H1 (cell line): Measurements from ENCODE around the gene ADCY6. TPM values are rescaled to one million over a fixed set of nuclear protein-coding genes. Genes with fewer than 3 reads are reported as not detected.

Source experiments
- CTCF ChIA-PET: fragments of 300-600 bp; sonication (Branson Sonifier 250); formaldehyde crosslinking; loops from one replicate; lab custom pipeline; 2021; ENCODE audit not compliant: partially characterized antibody; lab: Charles Lee
- POLR2A ChIA-PET: fragments of 300-600 bp; sonication (Branson Sonifier 250); formaldehyde crosslinking; loops from one replicate; lab custom pipeline; 2021; ENCODE audit warnings: inconsistent platforms; ENCODE audit not compliant: partially characterized antibody; lab: Charles Lee
- DNase-seq, 2 experiments: peaks; one replicate each; pipeline versions ENCODE4 v3.0.0 to v3.0.0-alpha.2; 2010 to 2022; ENCODE audit warnings: low spot score in 2 of 2, low read depth in 1 of 2, mixed read lengths in 1 of 2
- FAIRE-seq: peaks from 2 replicates; lab custom pipeline; 2011; peaks lifted over from hg19 to GRCh38; lab: Jason Lieb, UNC
- H2AFZ ChIP-seq: 2 replicates; pipeline ENCODE4 v1.8.1; 2012; ENCODE audit warnings: low read length, inconsistent platforms
- H2AK5ac ChIP-seq: 2 replicates; pipeline ENCODE4 v1.6.1; 2013; ENCODE audit warnings: low read depth, low read length
- H2BK120ac ChIP-seq: replicated peaks from 2 replicates; pipeline ENCODE3; 2013; ENCODE audit warnings: low read depth, low read length, inconsistent platforms
- H2BK12ac ChIP-seq: 2 replicates; pipeline ENCODE4 v1.6.1; 2013; ENCODE audit warnings: low read depth, low read length
- H2BK15ac ChIP-seq: 2 replicates; pipeline ENCODE4 v1.6.1; 2013; ENCODE audit warnings: low read length
- H2BK20ac ChIP-seq: 2 replicates; pipeline ENCODE4 v1.6.1; 2013; ENCODE audit warnings: low read length
- H2BK5ac ChIP-seq: 2 replicates; pipeline ENCODE4 v1.6.1; 2013; ENCODE audit warnings: low read depth, low read length
- H3K14ac ChIP-seq: 2 replicates; pipeline ENCODE4 v1.6.1; 2013; ENCODE audit warnings: inconsistent platforms; ENCODE audit not compliant: insufficient read length
- H3K18ac ChIP-seq: 2 replicates; pipeline ENCODE4 v1.6.1; 2013; ENCODE audit warnings: low read length; ENCODE audit errors: extremely low read depth
- H3K23ac ChIP-seq: 2 replicates; pipeline ENCODE4 v1.6.1; 2013; ENCODE audit warnings: inconsistent platforms; ENCODE audit not compliant: insufficient read length
- H3K23me2 ChIP-seq: 2 replicates; pipeline ENCODE4 v1.6.1; 2013; ENCODE audit warnings: low read depth, low read length
- H3K27ac ChIP-seq: 2 replicates; pipeline ENCODE4 v1.6.1; 2011; ENCODE audit warnings: low read depth, low read length, inconsistent platforms
- H3K27me3 ChIP-seq, 4 experiments: replicated peaks in 1 of 4; 1 replicate in 1 of 4; 2 replicates in 3 of 4; pipeline versions ENCODE4 v1.6.1 to v1.8.1; 2011 to 2013; ENCODE audit warnings: low read length in 3 of 4, mild to moderate bottlenecking in 3 of 4, inconsistent platforms in 2 of 4, mixed read lengths in 2 of 4, moderate library complexity in 1 of 4; ENCODE audit not compliant: control insufficient read depth in 3 of 4, insufficient read depth in 3 of 4; ENCODE audit errors: extremely low read depth in 1 of 4
- H3K36me3 ChIP-seq, 4 experiments: 2 replicates each; pipeline versions ENCODE4 v1.6.1 to v1.8.1; 2011 to 2013; ENCODE audit warnings: mild to moderate bottlenecking in 4 of 4, low read length in 3 of 4, moderate library complexity in 2 of 4, control low read depth in 1 of 4, inconsistent platforms in 1 of 4; ENCODE audit not compliant: insufficient read depth in 4 of 4, control insufficient read depth in 2 of 4
- H3K4ac ChIP-seq: replicated peaks from 2 replicates; pipeline ENCODE3; 2013; ENCODE audit warnings: low read length, low read depth, mixed read lengths, inconsistent platforms; ENCODE audit not compliant: insufficient read length
- H3K4me1 ChIP-seq, 4 experiments: replicated peaks in 1 of 4; 1 replicate in 1 of 4; 2 replicates in 3 of 4; pipeline versions ENCODE4 v1.6.1 to v1.8.1; 2011 to 2013; ENCODE audit warnings: low read length in 3 of 4, inconsistent platforms in 2 of 4, mixed read lengths in 1 of 4; ENCODE audit not compliant: insufficient read depth in 4 of 4, control insufficient read depth in 3 of 4
- H3K4me2 ChIP-seq, 2 experiments: 2 replicates each; pipeline versions ENCODE4 v1.6.1 to v1.8.1; 2011 to 2013; ENCODE audit warnings: low read depth in 2 of 2, low read length in 2 of 2, control low read depth in 1 of 2, inconsistent platforms in 1 of 2, mild to moderate bottlenecking in 1 of 2; ENCODE audit not compliant: insufficient read depth in 1 of 2
- H3K4me3 ChIP-seq, 4 experiments: fragments of 200-600, 300-600 bp in 1 of 4; sonication (generic), shearing (Covaris generic), sonication (Bioruptor Twin) in 1 of 4; 2 replicates each; pipeline versions ENCODE4 v1.5.1 to v1.8.1; 2011 to 2016; ENCODE audit warnings: low read length in 4 of 4, low read depth in 3 of 4, control low read depth in 2 of 4, inconsistent platforms in 2 of 4, mild to moderate bottlenecking in 2 of 4, mixed read lengths in 1 of 4, moderate library complexity in 1 of 4; ENCODE audit not compliant: insufficient read depth in 2 of 4; ENCODE audit errors: extremely low read depth in 1 of 4
- H3K56ac ChIP-seq: replicated peaks from 2 replicates; pipeline ENCODE3; 2013; ENCODE audit warnings: low read depth, mild to moderate bottlenecking, mixed read lengths, low read length, inconsistent platforms; ENCODE audit not compliant: insufficient read length
- H3K79me1 ChIP-seq: 2 replicates; pipeline ENCODE4 v1.6.1; 2013; ENCODE audit warnings: low read depth, low read length, control low read depth
- H3K79me2 ChIP-seq, 2 experiments: 2 replicates each; pipeline versions ENCODE4 v1.6.1 to v1.8.1; 2012 to 2013; ENCODE audit warnings: low read length in 2 of 2, mild to moderate bottlenecking in 2 of 2, inconsistent platforms in 1 of 2; ENCODE audit not compliant: insufficient read depth in 2 of 2, control insufficient read depth in 1 of 2
- H3K9ac ChIP-seq, 4 experiments: replicated peaks in 1 of 4; 1 replicate in 1 of 4; 2 replicates in 3 of 4; pipeline versions ENCODE4 v1.6.1 to v1.8.1; 2011 to 2013; ENCODE audit warnings: low read depth in 3 of 4, low read length in 3 of 4, control low read depth in 2 of 4, mild to moderate bottlenecking in 2 of 4, moderate library complexity in 2 of 4, inconsistent platforms in 1 of 4; ENCODE audit errors: extremely low read depth in 1 of 4
- H3K9me3 ChIP-seq, 2 experiments: 2 replicates each; pipeline versions ENCODE4 v1.6.1 to v1.8.1; 2012 to 2013; ENCODE audit warnings: mild to moderate bottlenecking in 2 of 2, moderate library complexity in 2 of 2, control low read depth in 1 of 2, inconsistent platforms in 1 of 2, low read depth in 1 of 2, low read length in 1 of 2, mixed read lengths in 1 of 2; ENCODE audit not compliant: insufficient read depth in 2 of 2
- H4K20me1 ChIP-seq, 2 experiments: replicated peaks in 1 of 2; 2 replicates each; pipeline versions ENCODE3 to v1.8.1; 2011 to 2013; ENCODE audit warnings: inconsistent platforms in 2 of 2, low read length in 2 of 2, mild to moderate bottlenecking in 1 of 2; ENCODE audit not compliant: insufficient read depth in 2 of 2, control insufficient read depth in 1 of 2
- H4K5ac ChIP-seq: 2 replicates; pipeline ENCODE4 v1.6.1; 2013; ENCODE audit warnings: low read length, low read depth, mixed read lengths, inconsistent platforms; ENCODE audit not compliant: insufficient read length
- H4K8ac ChIP-seq: 2 replicates; pipeline ENCODE4 v1.8.0; 2013; ENCODE audit warnings: mild to moderate bottlenecking, moderate library complexity, low read length, inconsistent platforms; ENCODE audit not compliant: insufficient read depth; ENCODE audit errors: extremely low read depth
- H4K91ac ChIP-seq: replicated peaks from 2 replicates; pipeline ENCODE3; 2013; ENCODE audit warnings: low read length, mixed read lengths, inconsistent platforms; ENCODE audit not compliant: insufficient read length
- BCL11A ChIP-seq, 2 experiments: IDR thresholded peaks; one replicate each; pipeline ENCODE4 v1.6.1; 2011; ENCODE audit warnings: low read depth in 2 of 2, low read length in 2 of 2, mild to moderate bottlenecking in 2 of 2
- CREB1 ChIP-seq: IDR thresholded peaks from 2 replicates; pipeline ENCODE4 v1.6.1; 2012; ENCODE audit warnings: inconsistent platforms
- GTF2F1 ChIP-seq: IDR thresholded peaks from 2 replicates; pipeline ENCODE4 v1.6.1; 2012; ENCODE audit warnings: low read depth, low read length, improper control_type of control experiment, borderline replicate concordance
- KDM5A ChIP-seq: fragments of 200-600 bp; IDR thresholded peaks from 2 replicates; pipeline ENCODE4 v1.7.1; 2012; ENCODE audit warnings: mild to moderate bottlenecking, low read length, inconsistent platforms, mixed read lengths
- PHF8 ChIP-seq: fragments of 200-600 bp; sonication (generic); conservative IDR thresholded peaks from 2 replicates; pipeline ENCODE4 v1.7.1; 2012; ENCODE audit warnings: low read depth, mild to moderate bottlenecking, inconsistent platforms, low read length, moderate library complexity
- POU5F1 ChIP-seq: IDR thresholded peaks from 2 replicates; pipeline ENCODE4 v1.6.1; 2011; ENCODE audit warnings: low read depth, mild to moderate bottlenecking, low read length, moderate library complexity
- RBBP5 ChIP-seq: IDR thresholded peaks from 2 replicates; pipeline ENCODE4 v1.7.1; 2012; ENCODE audit warnings: low read depth, mild to moderate bottlenecking, inconsistent platforms, low read length, moderate library complexity, borderline replicate concordance
- SP1 ChIP-seq: IDR thresholded peaks from 2 replicates; pipeline ENCODE4 v1.6.1; 2011; ENCODE audit warnings: low read depth, low read length
- SP4 ChIP-seq: IDR thresholded peaks from 2 replicates; pipeline ENCODE4 v1.6.1; 2012; ENCODE audit warnings: low read length, inconsistent platforms
- SRF ChIP-seq: IDR thresholded peaks from 2 replicates; pipeline ENCODE4 v1.6.1; 2011; ENCODE audit warnings: mild to moderate bottlenecking, low read depth, low read length, moderate library complexity
- TCF12 ChIP-seq: IDR thresholded peaks from 2 replicates; pipeline ENCODE4 v1.6.1; 2011; ENCODE audit warnings: low read depth, mild to moderate bottlenecking, low read length
- WGBS, 2 experiments: shearing (Covaris generic) in 1 of 2; methylation state at CpG; one replicate each; pipeline versions ENCODE4 v1.1.6 to v1.1.7; 2013 to 2015; ENCODE audit warnings: low lambda C conversion rate in 2 of 2, mixed read lengths in 2 of 2, inconsistent platforms in 1 of 2, low coverage in 1 of 2, missing lambda C conversion rate in 1 of 2; ENCODE audit not compliant: insufficient replicate concordance in 2 of 2, insufficient coverage in 1 of 2, insufficient read length in 1 of 2; ENCODE audit errors: extremely low coverage in 1 of 2, missing lambda C conversion rate in 1 of 2; 5-methylcytosine and 5-hydroxymethylcytosine counted together
- polyA plus RNA-seq, 7 experiments: library from polyadenylated mRNA; depleted of rRNA in 3 of 7; stranded (reverse) in 5 of 7; unstranded in 2 of 7; fragments of >200 nt in 5 of 7; fragments of 200-250 nt in 2 of 7; gene quantifications; 1 replicate in 5 of 7; 2 replicates in 1 of 7; 4 replicates in 1 of 7; pipeline versions ENCODE4 v1.2.1 to v1.2.3, GENCODE V29; 2011 to 2013; ENCODE audit warnings: missing spikeins in 2 of 7, mixed read lengths in 2 of 7
- total RNA-seq: library from RNA; stranded (reverse); fragmentation: NEBNext Ultra II Directional; extraction: Animal tissue kit (Norgen Biotek cat#: 25700); gene quantifications from 2 replicates; pipeline ENCODE4 v1.2.1, GENCODE V29; 2021

The ADCY6 gene
- total and polyA plus RNA-seq, 2 of the 8 experiments (the other 6 are each of a cell fraction or from before 2014, with no cell fraction given), result 11.7 to 17.5 TPM

GRCh38 chr12:48771588-48772112 is 17.2 kb downstream of the ADCY6 start:
- no peak overlapping the region for H2AK5ac ChIP-seq
- H3K27ac ChIP-seq, result no peak overlapping the region; the same call in 1 of the 2 replicates
- WGBS, 2 experiments, result 94% methylated on average over 13 of the region's 13 CpGs; no CpG with 5 or more reads in 1 of the 2 experiments
- no peaks in the 10 kb centered on the region for H4K20me1 ChIP-seq
- H3K4me2 ChIP-seq, result no peak overlapping the region
- POLR2A ChIA-PET, result no interaction called here
- CTCF ChIA-PET, result interaction anchor here (1.0 to 1.2 kb wide), 2 partner anchors 18 to 23 kb away, joined by 3 to 5 read pairs; no protein-coding TSS in a partner anchor
- no peak overlapping the region for H3K14ac ChIP-seq
- H4K5ac ChIP-seq, result no peak overlapping the region
- H3K79me1 ChIP-seq, result no peaks in the 10 kb centered on the region
- H2BK5ac ChIP-seq, result no peak overlapping the region
- H3K4me3 ChIP-seq, result no peak overlapping the region
- H2BK120ac ChIP-seq, result no peak overlapping the region
- H3K4ac ChIP-seq, result no peak overlapping the region
- no peak overlapping the region for H3K18ac ChIP-seq
- no peak overlapping the region for H4K8ac ChIP-seq
- H2BK20ac ChIP-seq, result no peak overlapping the region
- TF ChIP-seq RBBP5 (no peak), KDM5A (no peak), PHF8 (no peak), SRF (no peak), BCL11A (IDR thresholded peaks at IDR 0.05; ENCODE audit: low read depth in 2 of 2, low read length in 2 of 2) (no peak), SP4 (no peak), SP1 (no peak), TCF12 (no peak), POU5F1 (no peak), CREB1 (no peak), GTF2F1 (no peak)
- peaks cover 3 to 55% (median 30%) of the 10 kb centered on the region in 4 experiments; a peak in 7 of 8 replicates for H3K36me3 ChIP-seq
- H3K4me1 ChIP-seq, result peaks cover 0 to 15% (median 10%) of the 10 kb centered on the region in 4 experiments; a peak in 6 of 7 replicates
- no peak overlapping the region for H3K9ac ChIP-seq
- no peak overlapping the region for H2BK15ac ChIP-seq
- H3K23me2 ChIP-seq, result no peaks in the 10 kb centered on the region
- H3K56ac ChIP-seq, result no peak overlapping the region
- H2AFZ ChIP-seq, result no peak overlapping the region
- H3K79me2 ChIP-seq, result no peaks in the 10 kb centered on the region
- H4K91ac ChIP-seq, result no peak overlapping the region
- H3K9me3 ChIP-seq, result no peaks in the 10 kb centered on the region
- no peak overlapping the region for H3K23ac ChIP-seq
- H3K27me3 ChIP-seq, result no peaks in the 10 kb centered on the region
- FAIRE-seq, result no peak
- no peak for DNase-seq
- no peak overlapping the region for H2BK12ac ChIP-seq
